Activated naive CD4-positive, alpha-beta T cell treated with anti-CD3 and anti-CD28 coated beads, Interleukin-2, amount 10 ng/mL, durations not matched to agents 7 days and 5 days (primary cell): ENCODE measurements around the gene DRD2.

ENCODE experiments used
- CTCF ChIA-PET: fragments of 350-600 bp; sonication (Branson Sonifier 250); formaldehyde crosslinking; loops from one replicate; lab custom pipeline; 2021; ENCODE audit warnings: antibody characterized with exemption; lab: Charles Lee
- DNase-seq: peaks from one replicate; pipeline ENCODE4 v3.0.0-alpha.2; 2020
- H3K27ac Mint-ChIP-seq: one replicate; pipeline ENCODE4 v1.8.0; 2021; ENCODE audit warnings: mild to moderate bottlenecking, moderate library complexity, mixed read lengths
- H3K27me3 Mint-ChIP-seq: one replicate; pipeline ENCODE4 v1.8.0; 2021; ENCODE audit warnings: mild to moderate bottlenecking, mixed read lengths
- H3K36me3 Mint-ChIP-seq: one replicate; pipeline ENCODE4 v1.8.0; 2021; ENCODE audit warnings: mixed read lengths
- H3K4me1 Mint-ChIP-seq: one replicate; pipeline ENCODE4 v1.8.0; 2021; ENCODE audit warnings: mixed read lengths
- H3K4me3 Mint-ChIP-seq: one replicate; pipeline ENCODE4 v1.8.0; 2021; ENCODE audit warnings: mild to moderate bottlenecking, moderate library complexity, mixed read lengths
- H3K9me3 Mint-ChIP-seq: one replicate; pipeline ENCODE4 v1.8.0; 2021; ENCODE audit warnings: mixed read lengths

The DRD2 gene

DNA sequence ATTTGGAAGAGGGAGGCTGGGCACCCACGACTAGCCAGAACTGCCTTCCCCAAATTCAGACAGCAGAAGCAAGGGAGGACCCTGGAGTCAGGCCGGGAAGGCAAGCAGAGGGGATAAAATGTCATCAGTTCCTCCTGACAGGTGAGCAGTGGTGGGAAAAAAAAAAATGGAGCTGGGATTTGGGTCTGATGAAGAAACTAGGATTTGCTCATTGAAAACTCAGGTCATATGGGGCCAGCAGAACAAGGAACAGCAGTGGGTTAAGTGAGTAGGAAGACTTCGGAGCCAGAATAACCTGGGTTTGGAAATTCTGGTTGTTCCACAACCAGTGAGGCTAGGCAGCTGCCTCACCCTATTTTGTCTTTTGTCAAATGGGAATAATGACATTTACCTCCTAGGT lies 28.9 kb upstream of the DRD2 start:
- Mint-ChIP-seq H3K4me1 (no peaks in the 10 kb centered on the region), H3K27ac (no peak overlapping the region), H3K36me3 (no peaks in the 10 kb centered on the region), H3K9me3 (no peaks in the 10 kb centered on the region), H3K4me3 (no peak overlapping the region), H3K27me3 (peaks cover 17% of the 10 kb centered on the region)
- no peak for DNase-seq
- CTCF ChIA-PET, result no interaction called here

- Mint-ChIP-seq H3K4me3 (no peak overlapping the region), H3K4me1 (no peaks in the 10 kb centered on the region), H3K36me3 (no peaks in the 10 kb centered on the region), H3K27ac (no peak overlapping the region), H3K27me3 (peaks cover 8% of the 10 kb centered on the region), H3K9me3 (no peaks in the 10 kb centered on the region)
- no peak for DNase-seq
- CTCF ChIA-PET, result interaction anchor here (0.6 kb wide), 1 partner anchor 1717 kb away, joined by 3 read pairs; no protein-coding TSS in a partner anchor
These were observed 22.1 kb upstream of the DRD2 start for GRCh38 chr11:113497066-113497910.

GRCh38 chr11:113496026-113496651 lies 20.9 kb upstream of the DRD2 start:
- CTCF ChIA-PET, result interaction anchor here (1.0 kb wide), 1 partner anchor 37 kb away, joined by 3 read pairs; no protein-coding TSS in a partner anchor
- Mint-ChIP-seq H3K27me3 (peaks cover 5% of the 10 kb centered on the region), H3K4me1 (no peaks in the 10 kb centered on the region), H3K27ac (no peak overlapping the region), H3K36me3 (no peaks in the 10 kb centered on the region), H3K9me3 (no peaks in the 10 kb centered on the region), H3K4me3 (no peak overlapping the region)
- no peak for DNase-seq

DNA sequence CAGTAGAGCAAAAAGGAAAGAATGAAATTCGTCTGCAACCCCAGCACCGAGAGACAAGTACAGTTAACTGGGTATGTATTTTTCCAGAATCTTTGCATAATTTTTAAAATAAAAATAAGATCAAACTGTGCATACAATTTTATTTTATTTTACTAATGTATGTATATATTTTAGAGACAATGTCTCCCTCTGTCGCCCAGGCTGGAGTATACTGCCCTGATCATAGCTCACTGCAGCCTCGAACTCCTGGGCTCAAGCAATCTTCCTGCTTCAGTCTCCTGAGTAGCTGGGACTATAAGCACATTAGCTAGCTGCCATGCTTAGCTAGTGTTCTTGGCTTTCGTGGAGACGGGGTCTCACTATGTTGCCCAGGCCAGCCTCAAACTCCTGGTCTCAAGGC lies 18.8 kb upstream of the DRD2 start:
- H3K9me3 Mint-ChIP-seq, result no peaks in the 10 kb centered on the region
- DNase-seq, result no peak
- H3K27me3 Mint-ChIP-seq, result peaks cover 5% of the 10 kb centered on the region
- no peak overlapping the region for H3K27ac Mint-ChIP-seq
- H3K4me1 Mint-ChIP-seq, result no peaks in the 10 kb centered on the region
- CTCF ChIA-PET, result no interaction called here
- H3K4me3 Mint-ChIP-seq, result no peak overlapping the region
- H3K36me3 Mint-ChIP-seq, result no peaks in the 10 kb centered on the region

DNA sequence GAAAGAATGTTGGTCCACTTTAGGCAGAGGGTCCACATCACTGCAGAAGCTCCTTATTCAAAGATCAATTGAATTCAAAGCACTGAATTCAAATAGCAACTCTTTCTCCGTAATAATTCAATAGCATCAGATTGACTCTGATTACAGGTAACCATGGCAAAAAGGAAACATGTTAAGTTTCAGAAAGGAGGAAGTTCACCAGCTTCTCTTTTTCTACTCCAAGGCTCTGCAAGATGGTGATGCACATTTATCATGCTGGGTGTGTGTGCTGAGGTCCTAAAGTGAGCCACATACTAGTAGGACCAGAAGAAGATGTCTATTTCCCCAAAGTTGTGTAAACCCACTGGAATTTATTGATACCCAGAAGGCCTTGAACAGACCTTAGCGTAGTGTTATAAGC lies 18.0 kb upstream of the DRD2 start:
- CTCF ChIA-PET, result no interaction called here
- H3K27ac Mint-ChIP-seq, result no peak overlapping the region
- no peaks in the 10 kb centered on the region for H3K4me1 Mint-ChIP-seq
- H3K4me3 Mint-ChIP-seq, result no peak overlapping the region
- H3K36me3 Mint-ChIP-seq, result no peaks in the 10 kb centered on the region
- no peak for DNase-seq
- no peaks in the 10 kb centered on the region for H3K9me3 Mint-ChIP-seq
- H3K27me3 Mint-ChIP-seq, result peaks cover 5% of the 10 kb centered on the region

- no peak for DNase-seq
- Mint-ChIP-seq H3K27me3 (peaks cover 6% of the 10 kb centered on the region), H3K27ac (no peak overlapping the region), H3K4me1 (no peaks in the 10 kb centered on the region), H3K4me3 (no peak overlapping the region), H3K36me3 (no peaks in the 10 kb centered on the region), H3K9me3 (no peaks in the 10 kb centered on the region)
- CTCF ChIA-PET, result interaction anchor here (0.5 kb wide), 1 partner anchor 10 kb away, joined by 4 read pairs; no protein-coding TSS in a partner anchor
These were observed 13.7 kb upstream of the DRD2 start for GRCh38 chr11:113488931-113489351.

GRCh38 chr11:113487622-113488021 lies 12.4 kb upstream of the DRD2 start:
- Mint-ChIP-seq H3K27ac (no peak overlapping the region), H3K4me3 (no peak overlapping the region), H3K27me3 (peaks cover 10% of the 10 kb centered on the region), H3K36me3 (no peaks in the 10 kb centered on the region), H3K9me3 (no peaks in the 10 kb centered on the region), H3K4me1 (no peaks in the 10 kb centered on the region)
- DNase-seq, result no peak
- CTCF ChIA-PET, result no interaction called here

GRCh38 chr11:113484223-113484622 lies 9.0 kb upstream of the DRD2 start:
- H3K27me3 Mint-ChIP-seq, result peaks cover 14% of the 10 kb centered on the region
- CTCF ChIA-PET, result no interaction called here

DNA sequence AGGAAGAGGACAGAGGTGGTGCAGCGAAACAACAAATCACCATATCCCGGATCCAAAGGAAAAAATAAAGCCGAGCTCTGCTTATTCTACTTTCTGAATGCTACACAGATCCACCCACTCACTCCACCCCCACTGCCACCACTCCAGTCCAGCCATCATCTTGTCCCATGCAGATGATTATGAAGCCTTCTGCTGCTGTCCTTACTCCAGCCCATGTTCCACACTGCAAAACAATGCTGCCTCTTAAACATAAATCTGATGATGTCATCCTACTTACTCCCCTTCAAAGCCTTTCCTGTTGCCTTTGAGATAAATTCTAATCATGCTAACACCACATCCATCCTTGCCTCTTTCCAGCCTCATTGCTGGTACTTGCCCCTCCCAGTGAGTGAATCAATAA lies 6.5 kb upstream of the DRD2 start:
- H3K27me3 Mint-ChIP-seq, result peaks cover 30% of the 10 kb centered on the region
- CTCF ChIA-PET, result no interaction called here
- DNase-seq, result no peak

More at GRCh38 chr11:113484223-113484622, 9.0 kb upstream of the DRD2 start:
- Mint-ChIP-seq H3K36me3 (no peaks in the 10 kb centered on the region), H3K27ac (no peak overlapping the region), H3K4me3 (no peak overlapping the region), H3K9me3 (no peaks in the 10 kb centered on the region), H3K4me1 (no peaks in the 10 kb centered on the region)
- DNase-seq, result no peak

GRCh38 chr11:113481226-113481625 lies 6.0 kb upstream of the DRD2 start:
- CTCF ChIA-PET, result no interaction called here
- DNase-seq, result no peak
- no peaks in the 10 kb centered on the region for H3K4me1 Mint-ChIP-seq
- H3K36me3 Mint-ChIP-seq, result no peaks in the 10 kb centered on the region
- H3K4me3 Mint-ChIP-seq, result no peak overlapping the region
- H3K27me3 Mint-ChIP-seq, result peaks cover 34% of the 10 kb centered on the region
- H3K9me3 Mint-ChIP-seq, result no peaks in the 10 kb centered on the region
- peak overlapping the region; percentile 30 for H3K27ac Mint-ChIP-seq

More for the DNA sequence above, 6.5 kb upstream of the DRD2 start:
- no peaks in the 10 kb centered on the region for H3K9me3 Mint-ChIP-seq
- H3K27ac Mint-ChIP-seq, result peak overlapping the region; percentile 30
- H3K4me1 Mint-ChIP-seq, result no peaks in the 10 kb centered on the region
- H3K4me3 Mint-ChIP-seq, result no peak overlapping the region
- H3K36me3 Mint-ChIP-seq, result no peaks in the 10 kb centered on the region

DNA sequence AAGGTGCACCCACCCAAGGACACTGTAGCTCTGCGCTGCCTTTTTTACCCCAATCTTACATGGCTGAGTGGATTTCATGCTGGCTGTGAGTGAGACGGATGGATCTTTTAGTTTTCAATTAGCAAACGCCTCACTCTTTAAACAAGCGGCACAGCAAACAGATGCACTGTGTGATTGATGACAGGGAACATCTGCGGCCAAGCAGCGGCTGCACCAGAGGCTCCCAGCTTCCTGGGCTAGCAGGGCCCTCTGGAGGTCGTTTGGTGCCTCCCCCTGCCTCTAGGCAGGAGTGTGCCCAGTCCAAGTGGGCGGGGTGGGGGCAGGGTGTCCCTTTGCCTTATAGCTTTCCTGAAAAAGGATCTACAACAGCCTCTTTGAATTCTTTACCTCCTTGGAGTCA lies 2.1 kb upstream of the DRD2 start:
- no peak for DNase-seq
- no peak overlapping the region for H3K4me3 Mint-ChIP-seq
- no peaks in the 10 kb centered on the region for H3K36me3 Mint-ChIP-seq
- CTCF ChIA-PET, result interaction anchor here (1.5 kb wide), 1 partner anchor 10 kb away, joined by 3 read pairs; no protein-coding TSS in a partner anchor
- H3K9me3 Mint-ChIP-seq, result no peaks in the 10 kb centered on the region
- H3K27me3 Mint-ChIP-seq, result peaks cover 53% of the 10 kb centered on the region
- no peak overlapping the region for H3K27ac Mint-ChIP-seq
- H3K4me1 Mint-ChIP-seq, result peaks cover 6% of the 10 kb centered on the region

GRCh38 chr11:113476553-113476952 lies 1.4 kb upstream of the DRD2 start:
- DNase-seq, result no peak
- Mint-ChIP-seq H3K36me3 (no peaks in the 10 kb centered on the region), H3K27me3 (peaks cover 51% of the 10 kb centered on the region), H3K4me3 (no peak overlapping the region), H3K27ac (no peak overlapping the region), H3K4me1 (peaks cover 6% of the 10 kb centered on the region), H3K9me3 (no peaks in the 10 kb centered on the region)
- CTCF ChIA-PET, result interaction anchor here (1.5 kb wide), 1 partner anchor 9 kb away, joined by 3 read pairs; no protein-coding TSS in a partner anchor

- Mint-ChIP-seq H3K9me3 (no peaks in the 10 kb centered on the region), H3K4me1 (peaks cover 6% of the 10 kb centered on the region), H3K27me3 (peaks cover 53% of the 10 kb centered on the region), H3K36me3 (no peaks in the 10 kb centered on the region), H3K4me3 (no peak overlapping the region), H3K27ac (no peak overlapping the region)
- peak; percentile 81 for DNase-seq
- CTCF ChIA-PET, result interaction anchor here (1.1 kb wide), 1 partner anchor 58 kb away, joined by 3 read pairs; no protein-coding TSS in a partner anchor
These were observed 637 bp downstream of the DRD2 start for GRCh38 chr11:113474362-113475159.

- Mint-ChIP-seq H3K27ac (no peak overlapping the region), H3K4me3 (no peak overlapping the region), H3K9me3 (no peaks in the 10 kb centered on the region), H3K27me3 (peaks cover 54% of the 10 kb centered on the region), H3K4me1 (peaks cover 6% of the 10 kb centered on the region), H3K36me3 (no peaks in the 10 kb centered on the region)
- no peak for DNase-seq
- CTCF ChIA-PET, result interaction anchor here (1.1 kb wide), 1 partner anchor 58 kb away, joined by 3 read pairs; no protein-coding TSS in a partner anchor
These were observed 1.2 kb downstream of the DRD2 start for GRCh38 chr11:113473983-113474361.
